ENCODE results near the gene BCAS1.
"Not testable (repeated sequence)": the region's sequence is repeated elsewhere in the genome, so short reads cannot be mapped to it uniquely, and the experiment has no call there.

DNA sequence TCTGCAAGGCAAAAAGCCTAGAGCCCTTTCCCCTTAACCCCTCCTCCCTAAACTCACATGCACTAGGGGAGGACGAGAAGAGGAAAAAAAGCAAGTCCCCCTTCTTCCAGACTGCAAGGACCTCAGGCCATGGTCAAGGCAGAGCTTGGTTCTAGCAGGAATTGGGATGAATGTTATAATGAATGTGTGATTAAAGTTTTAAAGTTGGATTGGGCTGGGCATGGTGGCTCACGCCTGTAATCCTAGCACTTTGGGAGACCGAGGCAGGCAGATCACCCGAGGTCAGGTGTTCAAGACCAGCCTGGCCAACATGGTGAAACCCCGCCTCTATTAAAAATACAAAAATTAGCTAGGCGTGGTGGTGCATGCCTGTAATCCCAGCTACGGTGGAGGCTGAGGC lies 64.2 kb downstream of the BCAS1 start:
- not testable (repeated sequence) for TF ChIP-seq ZNF565 (CRISPR knock-in tag; conservative IDR thresholded peaks at IDR 0.05; ENCODE audit: low read depth); SNAI2 (CRISPR knock-in tag; IDR thresholded peaks at IDR 0.05); CSDC2 (CRISPR knock-in tag; IDR thresholded peaks at IDR 0.05); ZC3H10 (CRISPR knock-in tag; IDR thresholded peaks at IDR 0.05); ZFP3 (CRISPR knock-in tag; IDR thresholded peaks at IDR 0.05); ARNTL (CRISPR knock-in tag; IDR thresholded peaks at IDR 0.05; ENCODE audit: borderline replicate concordance, low read depth); GLIS3 (CRISPR knock-in tag; IDR thresholded peaks at IDR 0.05)
- TF ChIP-seq, protein P1, sequence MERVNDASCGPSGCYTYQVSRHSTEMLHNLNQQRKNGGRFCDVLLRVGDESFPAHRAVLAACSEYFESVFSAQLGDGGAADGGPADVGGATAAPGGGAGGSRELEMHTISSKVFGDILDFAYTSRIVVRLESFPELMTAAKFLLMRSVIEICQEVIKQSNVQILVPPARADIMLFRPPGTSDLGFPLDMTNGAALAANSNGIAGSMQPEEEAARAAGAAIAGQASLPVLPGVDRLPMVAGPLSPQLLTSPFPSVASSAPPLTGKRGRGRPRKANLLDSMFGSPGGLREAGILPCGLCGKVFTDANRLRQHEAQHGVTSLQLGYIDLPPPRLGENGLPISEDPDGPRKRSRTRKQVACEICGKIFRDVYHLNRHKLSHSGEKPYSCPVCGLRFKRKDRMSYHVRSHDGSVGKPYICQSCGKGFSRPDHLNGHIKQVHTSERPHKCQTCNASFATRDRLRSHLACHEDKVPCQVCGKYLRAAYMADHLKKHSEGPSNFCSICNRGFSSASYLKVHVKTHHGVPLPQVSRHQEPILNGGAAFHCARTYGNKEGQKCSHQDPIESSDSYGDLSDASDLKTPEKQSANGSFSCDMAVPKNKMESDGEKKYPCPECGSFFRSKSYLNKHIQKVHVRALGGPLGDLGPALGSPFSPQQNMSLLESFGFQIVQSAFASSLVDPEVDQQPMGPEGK (CRISPR knock-in tag; IDR thresholded peaks at IDR 0.05; ENCODE audit: borderline replicate concordance), result not testable (repeated sequence)
